ENCODE data around the gene NBL1. TPM values are rescaled to one million over a fixed set of nuclear protein-coding genes. Genes with fewer than 3 reads are reported as not detected.

The NBL1 gene
- total and polyA plus RNA-seq, 9 of the 15 experiments (the other 6 are each of a cell fraction or from before 2014, with no cell fraction given), result 0.10 to 3.7 (median 1.8) TPM; not detected in 1

- H3K36me3 ChIP-seq (ENCODE audit: control insufficient read depth, insufficient read depth, low read length), result no peaks in the 10 kb centered on the region
- no peak for FAIRE-seq
- H3K9ac ChIP-seq (ENCODE audit: insufficient read depth in 1 of 2, low read depth in 2 of 2, low read length in 2 of 2), result no peak overlapping the region; a peak in 1 of 4 replicates
- TF ChIP-seq, protein P1, sequence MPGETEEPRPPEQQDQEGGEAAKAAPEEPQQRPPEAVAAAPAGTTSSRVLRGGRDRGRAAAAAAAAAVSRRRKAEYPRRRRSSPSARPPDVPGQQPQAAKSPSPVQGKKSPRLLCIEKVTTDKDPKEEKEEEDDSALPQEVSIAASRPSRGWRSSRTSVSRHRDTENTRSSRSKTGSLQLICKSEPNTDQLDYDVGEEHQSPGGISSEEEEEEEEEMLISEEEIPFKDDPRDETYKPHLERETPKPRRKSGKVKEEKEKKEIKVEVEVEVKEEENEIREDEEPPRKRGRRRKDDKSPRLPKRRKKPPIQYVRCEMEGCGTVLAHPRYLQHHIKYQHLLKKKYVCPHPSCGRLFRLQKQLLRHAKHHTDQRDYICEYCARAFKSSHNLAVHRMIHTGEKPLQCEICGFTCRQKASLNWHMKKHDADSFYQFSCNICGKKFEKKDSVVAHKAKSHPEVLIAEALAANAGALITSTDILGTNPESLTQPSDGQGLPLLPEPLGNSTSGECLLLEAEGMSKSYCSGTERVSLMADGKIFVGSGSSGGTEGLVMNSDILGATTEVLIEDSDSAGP (CRISPR knock-in tag; IDR thresholded peaks at IDR 0.05), result no peak
- no peak for TF ChIP-seq CTBP1 (IDR thresholded peaks at IDR 0.05; ENCODE audit: borderline replicate concordance)
- TF ChIP-seq AFF4 (CRISPR knock-in tag; IDR thresholded peaks at IDR 0.05), result no peak
- no peak for TF ChIP-seq XRCC3 (IDR thresholded peaks at IDR 0.05)
- no peak for TF ChIP-seq BRCA1 (IDR thresholded peaks at IDR 0.05)
- no peak for TF ChIP-seq BRCA1 (CRISPR knock-in tag; IDR thresholded peaks at IDR 0.05)
- TF ChIP-seq ZNF785 (CRISPR knock-in tag; IDR thresholded peaks at IDR 0.05), result no peak
- TF ChIP-seq RFX1 (IDR thresholded peaks at IDR 0.05), result no peak
- TF ChIP-seq ARHGAP35 (IDR thresholded peaks at IDR 0.05; ENCODE audit: partially characterized antibody), result no peak
- no peak for TF ChIP-seq BHLHE40 (IDR thresholded peaks at IDR 0.05; ENCODE audit: low read length)
- TF ChIP-seq ETV5 (CRISPR knock-in tag; IDR thresholded peaks at IDR 0.05; ENCODE audit: low read depth), result no peak
- TF ChIP-seq MIER1 (IDR thresholded peaks at IDR 0.05; ENCODE audit: low read depth), result no peak
- no peak for TF ChIP-seq PPARD (CRISPR knock-in tag; IDR thresholded peaks at IDR 0.05)
- TF ChIP-seq, protein P2, sequence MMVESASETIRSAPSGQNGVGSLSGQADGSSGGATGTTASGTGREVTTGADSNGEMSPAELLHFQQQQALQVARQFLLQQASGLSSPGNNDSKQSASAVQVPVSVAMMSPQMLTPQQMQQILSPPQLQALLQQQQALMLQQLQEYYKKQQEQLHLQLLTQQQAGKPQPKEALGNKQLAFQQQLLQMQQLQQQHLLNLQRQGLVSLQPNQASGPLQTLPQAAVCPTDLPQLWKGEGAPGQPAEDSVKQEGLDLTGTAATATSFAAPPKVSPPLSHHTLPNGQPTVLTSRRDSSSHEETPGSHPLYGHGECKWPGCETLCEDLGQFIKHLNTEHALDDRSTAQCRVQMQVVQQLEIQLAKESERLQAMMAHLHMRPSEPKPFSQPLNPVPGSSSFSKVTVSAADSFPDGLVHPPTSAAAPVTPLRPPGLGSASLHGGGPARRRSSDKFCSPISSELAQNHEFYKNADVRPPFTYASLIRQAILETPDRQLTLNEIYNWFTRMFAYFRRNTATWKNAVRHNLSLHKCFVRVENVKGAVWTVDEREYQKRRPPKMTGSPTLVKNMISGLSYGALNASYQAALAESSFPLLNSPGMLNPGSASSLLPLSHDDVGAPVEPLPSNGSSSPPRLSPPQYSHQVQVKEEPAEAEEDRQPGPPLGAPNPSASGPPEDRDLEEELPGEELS (CRISPR knock-in tag; IDR thresholded peaks at IDR 0.05; ENCODE audit: borderline replicate concordance), result no peak
- TF ChIP-seq ZNF384 (IDR thresholded peaks at IDR 0.05; ENCODE audit: low read depth, low read length), result no peak
- no peak for TF ChIP-seq RFX7 (CRISPR knock-in tag; IDR thresholded peaks at IDR 0.05)
- 0% methylated on average over 8 of the region's 8 CpGs for WGBS (ENCODE audit: insufficient coverage, low coverage, missing lambda C conversion rate)
- H3K4me1 ChIP-seq (replicated peaks in 1 of 2; ENCODE audit: control insufficient read depth in 2 of 2, insufficient read depth in 2 of 2, low read length in 2 of 2), result peaks cover 0 to 9% of the 10 kb centered on the region in 2 experiments; a peak in 1 of 5 replicates
- ATAC-seq, result no peak
- no peak for DNase-seq (ENCODE audit: extremely low read depth in 1 of 4, low spot score in 3 of 4)
- no peak overlapping the region for H3K4me2 ChIP-seq (ENCODE audit: insufficient read depth, low read length)
- H3K9me3 ChIP-seq (replicated peaks; ENCODE audit: control insufficient read depth, insufficient read depth, low read depth, low read length), result no peaks in the 10 kb centered on the region
- intact Hi-C loops (cut with micrococcal nuclease) (no loop called here), in situ Hi-C loops (cut with MboI) (no loop called here)
- POLR2A ChIA-PET, result no interaction called here
- no TSS peak for BruUV-seq (replicated peaks)
- H3K27ac ChIP-seq (ENCODE audit: extremely low read depth, low read depth, low read length), result no peak overlapping the region
- peaks cover 22 to 47% of the 10 kb centered on the region in 2 experiments for H3K27me3 ChIP-seq (ENCODE audit: control insufficient read depth in 2 of 2, insufficient read depth in 2 of 2, low read length in 2 of 2)
- H2AFZ ChIP-seq (ENCODE audit: low read depth, low read length), result no peak overlapping the region
- CTCF ChIA-PET (ENCODE audit: low intra/inter-chr PET ratio), result no interaction called here
- H3K4me3 ChIP-seq, result no peak overlapping the region
- peaks cover 19% of the 10 kb centered on the region; the same call in 1 of the 2 replicates for H4K20me1 ChIP-seq (replicated peaks; ENCODE audit: control insufficient read depth, insufficient read depth, low read length)
- no peaks in the 10 kb centered on the region for H3K9me1 ChIP-seq (ENCODE audit: control insufficient read depth, insufficient read depth, low read length)
- no peaks in the 10 kb centered on the region for H3K79me2 ChIP-seq (ENCODE audit: control insufficient read depth, insufficient read depth, low read length)
These were observed 39.2 kb downstream of the NBL1 start for GRCh38 chr1:19683351-19683750.
